H1 (cell line): ENCODE data around the gene MYRIP. TPM values are rescaled to one million over a fixed set of nuclear protein-coding genes. Genes with fewer than 3 reads are reported as not detected.

Experiments
- CTCF ChIA-PET: fragments of 300-600 bp; sonication (Branson Sonifier 250); formaldehyde crosslinking; loops from one replicate; lab custom pipeline; 2021; ENCODE audit not compliant: partially characterized antibody; lab: Charles Lee
- POLR2A ChIA-PET: fragments of 300-600 bp; sonication (Branson Sonifier 250); formaldehyde crosslinking; loops from one replicate; lab custom pipeline; 2021; ENCODE audit warnings: inconsistent platforms; ENCODE audit not compliant: partially characterized antibody; lab: Charles Lee
- DNase-seq, 2 experiments: peaks; one replicate each; pipeline versions ENCODE4 v3.0.0 to v3.0.0-alpha.2; 2010 to 2022; ENCODE audit warnings: low spot score in 2 of 2, low read depth in 1 of 2, mixed read lengths in 1 of 2
- FAIRE-seq: peaks from 2 replicates; lab custom pipeline; 2011; peaks lifted over from hg19 to GRCh38; lab: Jason Lieb, UNC
- H2AFZ ChIP-seq: 2 replicates; pipeline ENCODE4 v1.8.1; 2012; ENCODE audit warnings: low read length, inconsistent platforms
- H2AK5ac ChIP-seq: 2 replicates; pipeline ENCODE4 v1.6.1; 2013; ENCODE audit warnings: low read depth, low read length
- H2BK120ac ChIP-seq: replicated peaks from 2 replicates; pipeline ENCODE3; 2013; ENCODE audit warnings: low read depth, low read length, inconsistent platforms
- H2BK12ac ChIP-seq: 2 replicates; pipeline ENCODE4 v1.6.1; 2013; ENCODE audit warnings: low read depth, low read length
- H2BK15ac ChIP-seq: 2 replicates; pipeline ENCODE4 v1.6.1; 2013; ENCODE audit warnings: low read length
- H2BK20ac ChIP-seq: 2 replicates; pipeline ENCODE4 v1.6.1; 2013; ENCODE audit warnings: low read length
- H2BK5ac ChIP-seq: 2 replicates; pipeline ENCODE4 v1.6.1; 2013; ENCODE audit warnings: low read depth, low read length
- H3K14ac ChIP-seq: 2 replicates; pipeline ENCODE4 v1.6.1; 2013; ENCODE audit warnings: inconsistent platforms; ENCODE audit not compliant: insufficient read length
- H3K18ac ChIP-seq: 2 replicates; pipeline ENCODE4 v1.6.1; 2013; ENCODE audit warnings: low read length; ENCODE audit errors: extremely low read depth
- H3K23ac ChIP-seq: 2 replicates; pipeline ENCODE4 v1.6.1; 2013; ENCODE audit warnings: inconsistent platforms; ENCODE audit not compliant: insufficient read length
- H3K23me2 ChIP-seq: 2 replicates; pipeline ENCODE4 v1.6.1; 2013; ENCODE audit warnings: low read depth, low read length
- H3K27ac ChIP-seq: 2 replicates; pipeline ENCODE4 v1.6.1; 2011; ENCODE audit warnings: low read depth, low read length, inconsistent platforms
- H3K27me3 ChIP-seq, 4 experiments: replicated peaks in 1 of 4; 1 replicate in 1 of 4; 2 replicates in 3 of 4; pipeline versions ENCODE4 v1.6.1 to v1.8.1; 2011 to 2013; ENCODE audit warnings: low read length in 3 of 4, mild to moderate bottlenecking in 3 of 4, inconsistent platforms in 2 of 4, mixed read lengths in 2 of 4, moderate library complexity in 1 of 4; ENCODE audit not compliant: control insufficient read depth in 3 of 4, insufficient read depth in 3 of 4; ENCODE audit errors: extremely low read depth in 1 of 4
- H3K36me3 ChIP-seq, 4 experiments: 2 replicates each; pipeline versions ENCODE4 v1.6.1 to v1.8.1; 2011 to 2013; ENCODE audit warnings: mild to moderate bottlenecking in 4 of 4, low read length in 3 of 4, moderate library complexity in 2 of 4, control low read depth in 1 of 4, inconsistent platforms in 1 of 4; ENCODE audit not compliant: insufficient read depth in 4 of 4, control insufficient read depth in 2 of 4
- H3K4ac ChIP-seq: replicated peaks from 2 replicates; pipeline ENCODE3; 2013; ENCODE audit warnings: low read length, low read depth, mixed read lengths, inconsistent platforms; ENCODE audit not compliant: insufficient read length
- H3K4me1 ChIP-seq, 4 experiments: replicated peaks in 1 of 4; 1 replicate in 1 of 4; 2 replicates in 3 of 4; pipeline versions ENCODE4 v1.6.1 to v1.8.1; 2011 to 2013; ENCODE audit warnings: low read length in 3 of 4, inconsistent platforms in 2 of 4, mixed read lengths in 1 of 4; ENCODE audit not compliant: insufficient read depth in 4 of 4, control insufficient read depth in 3 of 4
- H3K4me2 ChIP-seq, 2 experiments: 2 replicates each; pipeline versions ENCODE4 v1.6.1 to v1.8.1; 2011 to 2013; ENCODE audit warnings: low read depth in 2 of 2, low read length in 2 of 2, control low read depth in 1 of 2, inconsistent platforms in 1 of 2, mild to moderate bottlenecking in 1 of 2; ENCODE audit not compliant: insufficient read depth in 1 of 2
- H3K4me3 ChIP-seq, 4 experiments: fragments of 200-600, 300-600 bp in 1 of 4; sonication (generic), shearing (Covaris generic), sonication (Bioruptor Twin) in 1 of 4; 2 replicates each; pipeline versions ENCODE4 v1.5.1 to v1.8.1; 2011 to 2016; ENCODE audit warnings: low read length in 4 of 4, low read depth in 3 of 4, control low read depth in 2 of 4, inconsistent platforms in 2 of 4, mild to moderate bottlenecking in 2 of 4, mixed read lengths in 1 of 4, moderate library complexity in 1 of 4; ENCODE audit not compliant: insufficient read depth in 2 of 4; ENCODE audit errors: extremely low read depth in 1 of 4
- H3K56ac ChIP-seq: replicated peaks from 2 replicates; pipeline ENCODE3; 2013; ENCODE audit warnings: low read depth, mild to moderate bottlenecking, mixed read lengths, low read length, inconsistent platforms; ENCODE audit not compliant: insufficient read length
- H3K79me1 ChIP-seq: 2 replicates; pipeline ENCODE4 v1.6.1; 2013; ENCODE audit warnings: low read depth, low read length, control low read depth
- H3K79me2 ChIP-seq, 2 experiments: 2 replicates each; pipeline versions ENCODE4 v1.6.1 to v1.8.1; 2012 to 2013; ENCODE audit warnings: low read length in 2 of 2, mild to moderate bottlenecking in 2 of 2, inconsistent platforms in 1 of 2; ENCODE audit not compliant: insufficient read depth in 2 of 2, control insufficient read depth in 1 of 2
- H3K9ac ChIP-seq, 4 experiments: replicated peaks in 1 of 4; 1 replicate in 1 of 4; 2 replicates in 3 of 4; pipeline versions ENCODE4 v1.6.1 to v1.8.1; 2011 to 2013; ENCODE audit warnings: low read depth in 3 of 4, low read length in 3 of 4, control low read depth in 2 of 4, mild to moderate bottlenecking in 2 of 4, moderate library complexity in 2 of 4, inconsistent platforms in 1 of 4; ENCODE audit errors: extremely low read depth in 1 of 4
- H3K9me3 ChIP-seq, 2 experiments: 2 replicates each; pipeline versions ENCODE4 v1.6.1 to v1.8.1; 2012 to 2013; ENCODE audit warnings: mild to moderate bottlenecking in 2 of 2, moderate library complexity in 2 of 2, control low read depth in 1 of 2, inconsistent platforms in 1 of 2, low read depth in 1 of 2, low read length in 1 of 2, mixed read lengths in 1 of 2; ENCODE audit not compliant: insufficient read depth in 2 of 2
- H4K20me1 ChIP-seq, 2 experiments: replicated peaks in 1 of 2; 2 replicates each; pipeline versions ENCODE3 to v1.8.1; 2011 to 2013; ENCODE audit warnings: inconsistent platforms in 2 of 2, low read length in 2 of 2, mild to moderate bottlenecking in 1 of 2; ENCODE audit not compliant: insufficient read depth in 2 of 2, control insufficient read depth in 1 of 2
- H4K5ac ChIP-seq: 2 replicates; pipeline ENCODE4 v1.6.1; 2013; ENCODE audit warnings: low read length, low read depth, mixed read lengths, inconsistent platforms; ENCODE audit not compliant: insufficient read length
- H4K8ac ChIP-seq: 2 replicates; pipeline ENCODE4 v1.8.0; 2013; ENCODE audit warnings: mild to moderate bottlenecking, moderate library complexity, low read length, inconsistent platforms; ENCODE audit not compliant: insufficient read depth; ENCODE audit errors: extremely low read depth
- H4K91ac ChIP-seq: replicated peaks from 2 replicates; pipeline ENCODE3; 2013; ENCODE audit warnings: low read length, mixed read lengths, inconsistent platforms; ENCODE audit not compliant: insufficient read length
- CHD1 ChIP-seq: IDR thresholded peaks from 2 replicates; pipeline ENCODE4 v1.6.1; 2012; ENCODE audit warnings: low read depth, low read length, improper control_type of control experiment
- GTF2F1 ChIP-seq: IDR thresholded peaks from 2 replicates; pipeline ENCODE4 v1.6.1; 2012; ENCODE audit warnings: low read depth, low read length, improper control_type of control experiment, borderline replicate concordance
- KDM1A ChIP-seq: fragments of 200-600, 300-600 bp; sonication (generic); IDR thresholded peaks from 2 replicates; pipeline ENCODE4 v1.7.1; 2016; ENCODE audit warnings: mild to moderate bottlenecking, low read length, borderline replicate concordance
- POU5F1 ChIP-seq: IDR thresholded peaks from 2 replicates; pipeline ENCODE4 v1.6.1; 2011; ENCODE audit warnings: low read depth, mild to moderate bottlenecking, low read length, moderate library complexity
- RFX5 ChIP-seq: IDR thresholded peaks from 2 replicates; pipeline ENCODE4 v1.6.1; 2011; ENCODE audit warnings: low read depth, low read length, improper control_type of control experiment, borderline replicate concordance
- WGBS, 2 experiments: shearing (Covaris generic) in 1 of 2; methylation state at CpG; one replicate each; pipeline versions ENCODE4 v1.1.6 to v1.1.7; 2013 to 2015; ENCODE audit warnings: low lambda C conversion rate in 2 of 2, mixed read lengths in 2 of 2, inconsistent platforms in 1 of 2, low coverage in 1 of 2, missing lambda C conversion rate in 1 of 2; ENCODE audit not compliant: insufficient replicate concordance in 2 of 2, insufficient coverage in 1 of 2, insufficient read length in 1 of 2; ENCODE audit errors: extremely low coverage in 1 of 2, missing lambda C conversion rate in 1 of 2; 5-methylcytosine and 5-hydroxymethylcytosine counted together
- polyA plus RNA-seq, 7 experiments: library from polyadenylated mRNA; depleted of rRNA in 3 of 7; stranded (reverse) in 5 of 7; unstranded in 2 of 7; fragments of >200 nt in 5 of 7; fragments of 200-250 nt in 2 of 7; gene quantifications; 1 replicate in 5 of 7; 2 replicates in 1 of 7; 4 replicates in 1 of 7; pipeline versions ENCODE4 v1.2.1 to v1.2.3, GENCODE V29; 2011 to 2013; ENCODE audit warnings: missing spikeins in 2 of 7, mixed read lengths in 2 of 7
- total RNA-seq: library from RNA; stranded (reverse); fragmentation: NEBNext Ultra II Directional; extraction: Animal tissue kit (Norgen Biotek cat#: 25700); gene quantifications from 2 replicates; pipeline ENCODE4 v1.2.1, GENCODE V29; 2021

Gene MYRIP
- total and polyA plus RNA-seq, 2 of the 8 experiments (the other 6 are each of a cell fraction or from before 2014, with no cell fraction given), result 0.54 to 4.3 TPM

DNA sequence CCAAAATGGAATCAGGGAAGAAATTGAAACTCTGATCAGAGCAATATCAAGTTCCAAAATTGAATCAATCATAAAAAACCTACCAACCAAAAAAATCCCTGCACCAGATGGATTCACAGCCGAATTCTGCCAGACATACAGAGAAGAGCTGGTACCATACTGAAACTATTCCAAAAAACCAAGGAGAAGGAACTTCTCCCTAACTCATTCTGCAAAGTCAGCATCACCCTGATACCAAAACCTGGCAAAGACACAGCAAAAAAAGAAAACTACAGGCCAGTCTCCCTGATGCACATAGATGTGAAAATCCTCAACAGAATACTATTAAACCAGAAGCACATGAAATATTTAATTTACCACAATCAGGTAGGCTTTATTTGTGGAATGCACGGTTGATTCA, 118.1 kb downstream of the MYRIP start:
- H3K56ac ChIP-seq, result no peak overlapping the region
- no peak overlapping the region for H2AFZ ChIP-seq
- no peaks in the 10 kb centered on the region for H3K79me2 ChIP-seq
- FAIRE-seq, result no peak
- H4K8ac ChIP-seq, result no peak overlapping the region
- no peak overlapping the region for H2BK120ac ChIP-seq
- H3K18ac ChIP-seq, result no peak overlapping the region
- H3K14ac ChIP-seq, result no peak overlapping the region
- POLR2A ChIA-PET, result no interaction called here
- no peak overlapping the region for H3K4me3 ChIP-seq
- DNase-seq, result no peak
- no peak overlapping the region for H2AK5ac ChIP-seq
- no peak overlapping the region for H3K9ac ChIP-seq
- no peak overlapping the region for H2BK5ac ChIP-seq
- no peaks in the 10 kb centered on the region for H3K4me1 ChIP-seq
- H4K91ac ChIP-seq, result no peak overlapping the region
- TF ChIP-seq POU5F1 (no peak), RFX5 (no peak), CHD1 (no peak), GTF2F1 (no peak), KDM1A (no peak)
- H2BK12ac ChIP-seq, result no peak overlapping the region
- no peak overlapping the region for H2BK15ac ChIP-seq
- H3K9me3 ChIP-seq, result no peaks in the 10 kb centered on the region
- no peaks in the 10 kb centered on the region for H4K20me1 ChIP-seq
- H3K79me1 ChIP-seq, result no peaks in the 10 kb centered on the region
- H3K36me3 ChIP-seq, result no peaks in the 10 kb centered on the region
- no peaks in the 10 kb centered on the region for H3K27me3 ChIP-seq
- no peak overlapping the region for H2BK20ac ChIP-seq
- CTCF ChIA-PET, result no interaction called here
- H3K23me2 ChIP-seq, result no peaks in the 10 kb centered on the region
- H3K4me2 ChIP-seq, result no peak overlapping the region
- no peak overlapping the region for H4K5ac ChIP-seq
- no peak overlapping the region for H3K4ac ChIP-seq
- H3K27ac ChIP-seq, result no peak overlapping the region
- 80% methylated on average over 2 of the region's 2 CpGs; no CpG with 5 or more reads in 1 of the 2 experiments for WGBS, 2 experiments
- no peak overlapping the region for H3K23ac ChIP-seq
